Measurements from ENCODE around the gene SECISBP2.

DNA sequence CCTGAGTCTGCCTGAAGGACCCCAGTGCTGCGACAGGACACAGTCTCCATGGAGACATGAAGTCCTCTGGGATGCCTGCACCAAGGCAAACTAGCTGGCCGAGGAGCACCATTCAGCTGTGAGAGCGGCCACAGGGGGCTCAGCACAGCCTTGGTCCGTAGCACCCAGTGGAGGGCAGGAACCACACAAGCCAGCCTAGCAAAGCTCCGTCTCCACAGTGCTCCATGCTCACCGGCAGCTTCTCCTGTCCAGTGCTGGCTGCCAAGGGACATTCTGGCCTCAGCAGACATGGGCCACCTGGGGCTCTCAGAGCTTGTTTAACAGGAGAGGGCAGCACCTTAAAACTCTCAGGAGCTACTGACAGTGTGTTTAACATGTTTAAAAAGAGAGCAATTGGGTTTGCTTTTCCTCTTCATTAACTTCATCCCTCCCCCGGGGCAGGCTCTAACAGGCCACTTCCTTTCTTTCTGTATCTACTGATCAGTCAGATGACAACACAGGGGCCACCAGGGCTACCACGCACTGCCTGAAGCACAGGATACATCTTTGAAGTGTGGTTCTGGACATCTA is 57.0 kb downstream of the SECISBP2 start:
- TF ChIP-seq, protein P1, sequence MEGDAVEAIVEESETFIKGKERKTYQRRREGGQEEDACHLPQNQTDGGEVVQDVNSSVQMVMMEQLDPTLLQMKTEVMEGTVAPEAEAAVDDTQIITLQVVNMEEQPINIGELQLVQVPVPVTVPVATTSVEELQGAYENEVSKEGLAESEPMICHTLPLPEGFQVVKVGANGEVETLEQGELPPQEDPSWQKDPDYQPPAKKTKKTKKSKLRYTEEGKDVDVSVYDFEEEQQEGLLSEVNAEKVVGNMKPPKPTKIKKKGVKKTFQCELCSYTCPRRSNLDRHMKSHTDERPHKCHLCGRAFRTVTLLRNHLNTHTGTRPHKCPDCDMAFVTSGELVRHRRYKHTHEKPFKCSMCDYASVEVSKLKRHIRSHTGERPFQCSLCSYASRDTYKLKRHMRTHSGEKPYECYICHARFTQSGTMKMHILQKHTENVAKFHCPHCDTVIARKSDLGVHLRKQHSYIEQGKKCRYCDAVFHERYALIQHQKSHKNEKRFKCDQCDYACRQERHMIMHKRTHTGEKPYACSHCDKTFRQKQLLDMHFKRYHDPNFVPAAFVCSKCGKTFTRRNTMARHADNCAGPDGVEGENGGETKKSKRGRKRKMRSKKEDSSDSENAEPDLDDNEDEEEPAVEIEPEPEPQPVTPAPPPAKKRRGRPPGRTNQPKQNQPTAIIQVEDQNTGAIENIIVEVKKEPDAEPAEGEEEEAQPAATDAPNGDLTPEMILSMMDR (IDR thresholded peaks at IDR 0.05; ENCODE audit: insufficient read depth, low read length, poor library complexity, severe bottlenecking), result no peak
- TF ChIP-seq EZH2phosphoT487 (conservative IDR thresholded peaks at IDR 0.05; ENCODE audit: low read length), result no peak

Measured in SU-DHL-6 (cell line).